ENCODE measurements around the gene CDHR1. TPM values are rescaled to one million over a fixed set of nuclear protein-coding genes. Genes with fewer than 3 reads are reported as not detected.

The CDHR1 gene
- total RNA-seq, 1 experiment from 2014 or later = 6.6 TPM

- no peaks in the 10 kb centered on the region for H4K20me1 ChIP-seq (ENCODE audit: control insufficient read depth, insufficient read depth, insufficient read length)
- no peak overlapping the region for H3K4me3 Mint-ChIP-seq
- no peak overlapping the region for H3K27ac Mint-ChIP-seq
- DNase-seq = no peak
- H3K56ac ChIP-seq (ENCODE audit: insufficient read length, low read depth, low read length) = no peak overlapping the region
- no peaks in the 10 kb centered on the region for H3K4me1 ChIP-seq (ENCODE audit: insufficient read depth, low read length)
- no peak overlapping the region for H3K23ac ChIP-seq (ENCODE audit: insufficient read length, low read depth, low read length)
- H3K9ac ChIP-seq (ENCODE audit: extremely low read depth, insufficient read length, low read length) = no peak overlapping the region
- H3K79me1 ChIP-seq (ENCODE audit: insufficient read depth, low read depth, low read length, poor library complexity, severe bottlenecking) = no peaks in the 10 kb centered on the region
- no peak overlapping the region for H4K5ac ChIP-seq (ENCODE audit: insufficient read length, low read depth, low read length)
- H3K18ac ChIP-seq (ENCODE audit: insufficient read length, low read depth, low read length) = no peak overlapping the region
- no peaks in the 10 kb centered on the region for H3K23me2 ChIP-seq (ENCODE audit: insufficient read length, low read depth, low read length, poor library complexity, severe bottlenecking)
- peaks cover 31% of the 10 kb centered on the region for H3K27me3 Mint-ChIP-seq (ENCODE audit: low read depth)
- H3K4me1 Mint-ChIP-seq = peaks cover 2 to 3% of the 10 kb centered on the region in 2 experiments; a peak in 2 of 4 replicates
- H2BK20ac ChIP-seq (ENCODE audit: low read depth, low read length, poor library complexity, severe bottlenecking) = no peak overlapping the region
- H2BK5ac ChIP-seq (ENCODE audit: insufficient read length, low read length) = no peak overlapping the region
- TF ChIP-seq CTCF (conservative IDR thresholded peaks at IDR 0.05) = no peak
- no CpG with 5 or more reads among the region's 7 CpGs for WGBS (ENCODE audit: extremely low coverage, insufficient read length, low lambda C conversion rate)
- no peak overlapping the region for H3K4me2 ChIP-seq (ENCODE audit: insufficient read depth, insufficient read length, low read length)
- no peaks in the 10 kb centered on the region for H3K79me2 ChIP-seq (ENCODE audit: insufficient read depth, low read length)
- no peak overlapping the region for H2AK5ac ChIP-seq (ENCODE audit: insufficient read length, low read length)
- H3K4ac ChIP-seq (ENCODE audit: low read depth, low read length) = no peak overlapping the region
- no peaks in the 10 kb centered on the region; the same call in 1 of the 2 replicates for H3K27me3 ChIP-seq (ENCODE audit: insufficient read depth, low read length)
- H4K8ac ChIP-seq (replicated peaks; ENCODE audit: insufficient read length, low read depth, low read length) = no peak overlapping the region
- H3K36me3 Mint-ChIP-seq (ENCODE audit: insufficient read depth in 1 of 3, low read depth in 3 of 3) = no peaks in the 10 kb centered on the region; a peak in 1 of 7 replicates
- H2BK12ac ChIP-seq (ENCODE audit: insufficient read length, low read depth, low read length) = no peak overlapping the region
- H2AFZ ChIP-seq (ENCODE audit: low read length) = no peak overlapping the region
- no peak overlapping the region for H4K91ac ChIP-seq (ENCODE audit: insufficient read length, low read depth, low read length)
- H2BK15ac ChIP-seq (ENCODE audit: low read depth, low read length) = no peak overlapping the region
- no peak overlapping the region for H3K14ac ChIP-seq (ENCODE audit: insufficient read depth, low read length)
- H3K9me3 Mint-ChIP-seq = no peaks in the 10 kb centered on the region
- no peaks in the 10 kb centered on the region for H3K9me3 ChIP-seq (ENCODE audit: control insufficient read depth, low read depth, low read length)
- no peak overlapping the region for H3K27ac ChIP-seq (ENCODE audit: insufficient read length, low read depth, low read length)
- no peak overlapping the region for H2BK120ac ChIP-seq (ENCODE audit: low read depth, low read length, poor library complexity, severe bottlenecking)
- no peak overlapping the region for H3T11ph ChIP-seq (ENCODE audit: low read length)
These were observed 63.8 kb downstream of the CDHR1 start for GRCh38 chr10:84258034-84258695.

All from H9 (cell line).